SKM-1 treated with dmso at 0.1 percent for 144 hours (cell line): ENCODE data around the gene TTC29.
"Not testable (repeated sequence)": the region's sequence is repeated elsewhere in the genome, so short reads cannot be mapped to it uniquely, and the experiment has no call there.

ENCODE experiments used
- DNase-seq: peaks from one replicate; lab custom pipeline; 2025; ENCODE audit not compliant: unreplicated experiment; lab: John Stamatoyannopoulos, UW

The TTC29 gene

GRCh38 chr4:146739182-146739581 is 206.5 kb downstream of the TTC29 start:
- DNase-seq, result no peak

- not testable (repeated sequence) for DNase-seq
These were observed 222.1 kb downstream of the TTC29 start for GRCh38 chr4:146723519-146723918.

GRCh38 chr4:146709956-146710355 is 235.7 kb downstream of the TTC29 start:
- no peak for DNase-seq

GRCh38 chr4:146699910-146700309 is 245.8 kb downstream of the TTC29 start:
- no peak for DNase-seq

GRCh38 chr4:146674829-146675570 is 270.7 kb downstream of the TTC29 start:
- DNase-seq, result no peak

DNA sequence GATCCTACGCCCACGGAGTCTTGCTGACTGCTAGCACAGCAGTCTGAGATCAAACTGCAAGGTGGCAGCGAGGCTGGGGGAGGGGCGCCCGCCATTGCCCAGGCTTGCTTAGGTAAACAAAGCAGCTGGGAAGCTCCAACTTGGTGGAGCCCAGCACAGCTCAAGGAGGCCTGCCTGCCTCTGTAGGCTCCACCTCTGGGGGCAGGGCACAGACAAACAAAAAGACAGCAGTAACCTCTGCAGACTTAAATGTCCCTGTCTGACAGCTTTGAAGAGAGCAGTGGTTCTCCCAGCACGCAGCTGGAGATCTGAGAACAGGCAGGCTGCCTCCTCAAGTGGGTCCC is 281.7 kb downstream of the TTC29 start:
- DNase-seq, result not testable (repeated sequence)

DNA sequence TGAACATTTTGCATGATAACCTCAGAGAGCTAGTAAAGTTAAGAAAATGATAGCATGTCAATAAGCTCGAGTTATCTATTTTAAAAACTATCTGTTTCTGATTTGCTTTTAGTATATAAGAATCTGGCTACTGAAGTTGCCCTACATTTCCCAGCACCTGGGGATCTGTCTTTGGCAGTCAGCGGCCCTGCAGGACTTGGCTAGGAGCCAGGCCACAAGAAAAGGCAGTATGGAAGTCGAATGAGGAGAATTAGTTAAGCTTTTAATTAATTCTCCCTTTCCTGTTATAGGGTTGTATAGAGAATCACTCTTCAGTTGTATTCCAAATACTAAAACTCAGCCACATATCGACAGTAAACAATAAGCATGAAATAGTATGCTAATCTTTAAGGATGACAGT is 284.3 kb downstream of the TTC29 start:
- no peak for DNase-seq
